Stimulated activated CD8-positive, alpha-beta memory T cell treated with anti-CD3 and anti-CD28 coated beads, Interleukin-15, amount 100 ng/mL, for 1 hour (primary cell): ENCODE results near the gene BEX3.
"Not testable (repeated sequence)": the region's sequence is repeated elsewhere in the genome, so short reads cannot be mapped to it uniquely, and the experiment has no call there.

Experiments
- DNase-seq: peaks from one replicate; pipeline ENCODE4 v3.0.0-alpha.2; 2020; ENCODE audit warnings: low read depth

The BEX3 gene

DNA sequence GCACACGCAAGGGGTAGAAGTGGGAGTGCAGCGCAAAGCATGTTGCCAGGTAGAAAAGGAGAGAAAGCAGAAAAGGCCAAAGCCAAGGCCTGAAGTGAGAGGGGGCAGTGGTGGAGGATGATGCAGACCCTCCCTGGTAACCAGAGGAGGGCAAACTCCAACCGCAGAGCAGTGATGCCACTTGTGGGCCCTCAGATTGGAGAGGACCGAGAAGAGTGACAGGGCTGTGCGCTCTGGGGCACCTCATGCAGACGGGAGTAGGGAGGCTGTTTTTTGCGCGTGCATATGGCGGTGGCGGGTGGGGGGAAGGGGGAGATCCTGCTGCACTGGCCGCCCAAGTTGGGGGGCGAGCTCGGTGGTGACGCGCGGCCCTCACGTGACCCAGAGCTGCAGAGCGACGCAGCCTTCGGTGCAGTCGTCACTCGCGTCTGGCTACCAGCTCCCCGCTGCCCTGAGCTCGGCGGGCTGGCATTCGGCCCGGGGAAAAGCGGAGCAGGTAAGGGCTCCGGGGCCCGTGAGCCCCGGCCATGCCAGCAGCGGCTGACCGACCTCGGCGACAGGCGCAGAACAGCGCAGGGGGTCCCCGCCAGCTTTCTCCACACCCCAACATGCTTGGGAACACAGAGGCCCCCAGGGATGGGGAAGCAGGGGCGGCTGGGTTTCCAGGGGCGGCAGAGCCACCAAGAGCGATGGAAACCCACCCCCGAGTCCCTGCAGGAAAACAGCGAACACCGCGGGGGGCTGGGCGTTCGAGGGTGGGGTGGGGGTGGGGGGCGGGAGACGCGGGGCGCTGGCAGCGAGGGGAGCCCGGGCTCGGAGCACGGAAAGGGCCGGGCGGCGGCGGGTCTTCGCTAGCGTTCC lies at the start of gene BEX3:
Gene BEX3, plus strand, starts transcription at position 421 of the 861 bp plus-strand sequence. CDS start 984 bp downstream, outside the sequence.
- DNase-seq: no peak

- no peak for DNase-seq
Measured at GRCh38 chrX:103329991-103330390, 46.3 kb upstream of the BEX3 start, which contains the start of gene TCEAL7. TSS of gene TCEAL7 (plus strand) at chrX:103330239. CDS start at chrX:103331404, 1,165 bp downstream.

GRCh38 chrX:103330681-103331288 lies 45.6 kb upstream of the BEX3 start:
- no peak for DNase-seq

GRCh38 chrX:103338663-103339062 lies 37.7 kb upstream of the BEX3 start:
- DNase-seq: no peak

DNA sequence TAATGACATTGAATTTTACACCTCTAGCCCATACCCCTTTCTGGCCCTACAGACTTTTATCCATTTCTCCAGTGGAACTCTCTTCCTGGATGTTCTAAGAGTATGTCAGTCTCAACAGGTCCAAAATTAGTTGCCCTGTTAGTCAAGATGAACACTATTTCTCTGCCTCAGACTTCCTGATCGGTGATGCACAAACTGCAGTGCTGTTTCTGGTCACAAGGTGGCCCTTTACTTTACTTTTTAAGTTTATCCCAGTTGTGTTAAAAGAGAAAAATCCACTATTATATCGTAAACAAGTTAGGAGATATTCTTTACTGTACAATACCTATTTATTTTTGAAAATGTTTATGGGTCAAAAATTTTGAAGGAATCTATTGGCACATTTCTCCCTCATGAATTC lies 33.2 kb upstream of the BEX3 start:
- DNase-seq: no peak

- DNase-seq: no peak
Measured at GRCh38 chrX:103344606-103345005, 31.7 kb upstream of the BEX3 start.

GRCh38 chrX:103347682-103348397 lies 28.5 kb upstream of the BEX3 start:
- no peak for DNase-seq

- DNase-seq: no peak
Measured at GRCh38 chrX:103356130-103356798, 20.1 kb upstream of the BEX3 start, which contains the start of gene TCEAL9. TSS of gene TCEAL9 (plus strand) at chrX:103356506. CDS start at chrX:103357685, 1,179 bp downstream.

- DNase-seq: no peak
Measured at GRCh38 chrX:103356858-103357257, 19.5 kb upstream of the BEX3 start.

DNA sequence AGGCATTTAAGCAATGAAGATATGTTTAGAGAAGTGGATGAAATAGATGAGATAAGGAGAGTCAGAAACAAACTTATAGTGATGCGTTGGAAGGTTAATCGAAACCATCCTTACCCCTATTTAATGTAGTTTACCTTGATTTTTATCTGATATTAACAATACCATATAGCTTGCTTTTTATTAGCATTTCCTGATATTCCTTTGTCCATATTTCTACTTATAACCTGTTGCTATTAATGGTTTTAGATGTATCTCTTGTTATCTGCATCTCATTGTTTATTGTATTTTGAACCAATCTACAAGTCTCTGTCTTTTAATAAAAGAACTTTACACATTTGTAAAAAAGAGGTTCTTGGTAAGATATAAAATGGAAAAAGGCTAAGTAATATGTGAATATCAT lies 18.5 kb upstream of the BEX3 start:
- DNase-seq: no peak

DNA sequence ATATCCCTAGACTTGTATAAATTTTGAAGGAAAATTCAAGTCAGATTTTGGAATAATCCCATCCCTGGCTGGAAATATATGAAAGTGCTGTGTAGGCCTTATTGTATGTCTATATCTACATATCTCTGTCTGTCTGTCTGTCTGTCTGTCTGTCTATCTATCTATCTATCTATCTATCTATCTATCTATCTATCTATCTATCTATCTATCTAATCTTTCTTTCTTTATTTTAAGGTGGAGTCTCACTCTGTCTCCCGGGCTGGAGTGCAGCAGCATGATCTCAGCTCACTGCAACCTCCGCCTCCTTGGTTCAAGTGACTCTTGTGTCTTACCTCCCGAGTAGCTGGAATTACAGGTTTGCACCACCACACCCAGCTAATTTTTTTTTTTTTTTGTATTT lies 16.7 kb upstream of the BEX3 start:
- not testable (repeated sequence) for DNase-seq

- DNase-seq: no peak
Measured at GRCh38 chrX:103360092-103360491, 16.2 kb upstream of the BEX3 start.

DNA sequence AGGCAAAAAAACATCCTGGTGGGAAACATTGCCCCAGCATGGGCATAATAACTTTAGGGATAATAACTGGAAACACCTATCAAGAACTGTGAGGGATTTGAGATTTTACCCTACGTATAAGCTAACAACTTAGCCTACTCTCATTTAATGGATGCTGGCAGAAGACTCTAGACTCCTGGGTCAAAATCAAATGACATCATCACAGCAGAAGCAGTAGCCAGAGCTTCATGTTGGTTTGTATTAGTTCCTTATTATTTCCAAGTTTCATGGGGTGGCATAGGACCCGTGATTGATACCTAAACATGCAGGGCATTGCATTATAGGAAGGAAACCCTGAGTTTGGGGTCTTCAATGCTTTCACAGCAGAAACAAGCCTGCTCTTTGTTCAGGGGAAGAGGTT lies 15.4 kb upstream of the BEX3 start:
- no peak for DNase-seq

- DNase-seq: no peak
Measured at GRCh38 chrX:103361798-103362197, 14.5 kb upstream of the BEX3 start.

- no peak for DNase-seq
Measured at GRCh38 chrX:103362474-103362873, 13.9 kb upstream of the BEX3 start.

DNA sequence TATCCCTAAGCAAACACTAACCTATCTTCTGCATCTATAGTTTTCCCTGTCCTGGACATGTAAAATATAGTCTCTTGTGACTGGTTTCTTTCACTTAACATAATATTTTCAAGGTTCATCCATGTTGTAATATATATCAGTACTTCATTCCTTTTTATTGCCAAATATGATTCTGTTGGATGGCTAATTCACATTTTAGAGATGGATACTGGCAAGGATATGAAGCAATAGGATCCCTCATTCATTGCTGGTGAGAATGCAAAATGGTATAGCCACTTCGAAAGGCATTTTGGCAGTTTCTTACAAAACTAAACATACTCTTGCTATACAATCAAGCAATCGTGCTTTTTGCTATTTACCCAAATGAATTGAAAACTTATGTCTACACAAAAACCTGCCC lies 13.3 kb upstream of the BEX3 start:
- no peak for DNase-seq

- no peak for DNase-seq
Measured at GRCh38 chrX:103367502-103367901, 8.8 kb upstream of the BEX3 start.

- no peak for DNase-seq
Measured at GRCh38 chrX:103369479-103369878, 6.9 kb upstream of the BEX3 start.

GRCh38 chrX:103372886-103373285 lies 3.5 kb upstream of the BEX3 start:
- DNase-seq: no peak

DNA sequence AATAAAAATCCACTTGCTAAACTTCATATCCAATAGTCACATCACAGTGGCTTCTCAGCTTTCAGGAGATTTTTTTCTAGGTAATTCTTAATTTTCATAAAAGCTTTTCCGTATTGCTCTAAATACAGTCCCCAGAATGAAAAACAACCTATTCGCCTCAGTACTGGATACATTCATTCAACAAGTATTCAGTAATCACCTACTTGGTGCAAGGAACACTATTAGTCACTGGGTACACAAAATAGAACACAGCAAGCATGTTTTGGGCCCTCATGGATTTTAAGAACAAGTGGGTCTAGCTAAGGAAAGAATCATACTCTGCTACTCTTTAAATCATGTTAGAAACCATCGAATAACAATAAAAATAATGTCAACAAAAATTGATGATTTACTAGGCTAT lies 2.8 kb upstream of the BEX3 start:
- DNase-seq: no peak

DNA sequence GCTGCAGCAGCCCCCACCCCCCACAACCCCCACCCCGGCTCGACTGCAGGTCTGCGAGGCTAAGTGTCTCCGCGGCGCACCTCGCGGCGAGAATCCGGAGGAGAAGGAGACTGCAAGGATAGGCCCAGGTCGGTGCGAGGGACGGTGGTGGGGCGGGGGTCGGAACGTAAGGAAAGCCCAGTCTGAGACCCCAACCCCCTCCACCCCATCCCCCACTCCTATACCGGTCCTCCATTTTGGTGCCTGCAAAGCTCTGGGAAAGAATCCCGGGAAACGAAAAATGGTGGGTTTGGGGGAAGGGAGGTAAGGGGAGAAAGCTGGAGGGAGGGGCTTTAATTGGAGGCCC lies 614 bp downstream of the BEX3 start:
- no peak for DNase-seq

- no peak for DNase-seq
Measured at GRCh38 chrX:103378990-103379389, 2.7 kb downstream of the BEX3 start.
